Common myeloid progenitor, CD34-positive (primary cell): ENCODE results near the gene ECSCR.
A peak's percentile ranks its signal among the peaks of the same experiment; 100 is the strongest.

Source experiments
- CTCF ChIA-PET: fragments of 350-600 bp; sonication (Branson Sonifier 250); formaldehyde crosslinking; loops from one replicate; lab custom pipeline; 2021; ENCODE audit warnings: antibody characterized with exemption; lab: Charles Lee
- POLR2A ChIA-PET: fragments of 350-600 bp; sonication (Branson Sonifier 250); formaldehyde crosslinking; loops from one replicate; lab custom pipeline; 2021; ENCODE audit warnings: antibody characterized with exemption; lab: Charles Lee
- DNase-seq, 3 donors: peaks; one replicate each; pipeline versions ENCODE4 v3.0.0 to v3.0.0-alpha.2; 2013
- H3K27ac ChIP-seq, 2 experiments: 1 replicate in 1 of 2; 2 replicates in 1 of 2; pipeline ENCODE4 v1.7.0; 2013; ENCODE audit warnings: inconsistent platforms in 2 of 2, low read length in 2 of 2, mild to moderate bottlenecking in 2 of 2, low read depth in 1 of 2, moderate library complexity in 1 of 2; ENCODE audit not compliant: severe bottlenecking in 2 of 2, insufficient read depth in 1 of 2, poor library complexity in 1 of 2
- H3K27me3 ChIP-seq, 5 experiments: replicated peaks in 2 of 5; 1 replicate in 3 of 5; 2 replicates in 2 of 5; pipeline versions ENCODE4 v1.6.1 to v1.7.0; 2013; ENCODE audit warnings: low read length in 4 of 5, mild to moderate bottlenecking in 2 of 5, moderate library complexity in 2 of 5, inconsistent platforms in 1 of 5; ENCODE audit not compliant: insufficient read depth in 5 of 5, control insufficient read depth in 4 of 5
- H3K36me3 ChIP-seq, 4 experiments: 1 replicate in 2 of 4; 2 replicates in 2 of 4; pipeline versions ENCODE4 v1.6.1 to v1.7.0; 2013; ENCODE audit warnings: low read length in 3 of 4, control low read depth in 1 of 4, mild to moderate bottlenecking in 1 of 4; ENCODE audit not compliant: control insufficient read depth in 4 of 4, insufficient read depth in 4 of 4
- H3K4me1 ChIP-seq, 4 experiments: 1 replicate in 3 of 4; 2 replicates in 1 of 4; pipeline versions ENCODE4 v1.6.1 to v1.7.1; 2013; ENCODE audit warnings: low read length in 3 of 4, mild to moderate bottlenecking in 3 of 4, control low read depth in 1 of 4, inconsistent platforms in 1 of 4, moderate library complexity in 1 of 4; ENCODE audit not compliant: control insufficient read depth in 4 of 4, insufficient read depth in 4 of 4; ENCODE audit errors: control extremely low read depth in 1 of 4
- H3K4me3 ChIP-seq, 7 experiments: 1 replicate in 4 of 7; 2 replicates in 3 of 7; pipeline versions ENCODE4 v1.5.1 to v1.7.0; 2013; ENCODE audit warnings: mild to moderate bottlenecking in 7 of 7, low read length in 6 of 7, moderate library complexity in 6 of 7, inconsistent platforms in 2 of 7, low read depth in 2 of 7, control low read depth in 1 of 7; ENCODE audit not compliant: insufficient read depth in 4 of 7, control insufficient read depth in 1 of 7; ENCODE audit errors: extremely low read depth in 1 of 7
- H3K9me3 ChIP-seq, 5 experiments: 1 replicate in 4 of 5; 2 replicates in 1 of 5; pipeline versions ENCODE4 v1.6.1 to v1.7.1; 2013; ENCODE audit warnings: low read length in 4 of 5, mild to moderate bottlenecking in 2 of 5, inconsistent platforms in 1 of 5, low read depth in 1 of 5, moderate library complexity in 1 of 5; ENCODE audit not compliant: control insufficient read depth in 4 of 5, insufficient read depth in 2 of 5; ENCODE audit errors: control extremely low read depth in 1 of 5
- WGBS: methylation state at CpG from one replicate; pipeline ENCODE4 v1.1.5; 2013; ENCODE audit not compliant: insufficient coverage; 5-methylcytosine and 5-hydroxymethylcytosine counted together

ECSCR gene

DNA sequence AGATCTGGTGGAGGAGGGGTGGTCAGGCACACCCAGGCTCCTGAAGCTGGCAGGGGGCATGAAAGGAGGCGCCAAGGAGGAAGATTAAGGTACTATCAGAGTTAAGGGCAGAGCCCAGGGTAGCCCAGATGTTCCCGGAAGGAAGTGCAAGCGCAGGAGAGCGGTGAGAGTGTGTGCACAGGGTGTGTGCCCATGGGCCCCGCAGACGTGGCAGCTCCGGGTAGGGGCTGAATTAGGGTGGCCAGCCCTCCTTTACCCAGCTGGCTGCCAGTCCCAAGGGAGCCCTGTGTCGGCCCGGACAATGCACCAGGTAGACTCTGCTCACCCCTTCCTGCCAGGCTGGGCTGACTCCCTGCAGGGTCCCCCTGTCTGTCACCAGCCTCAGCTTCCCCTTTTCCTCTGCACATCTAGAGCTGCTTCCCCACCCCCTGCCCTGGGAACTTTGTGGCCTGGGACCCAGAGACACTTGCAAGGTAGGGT, 8.3 kb upstream of the ECSCR start, which contains the start of gene SMIM33:
SMIM33 (plus strand) TSS at position 184 of the 480 bp plus-strand sequence; CDS start at position 302, 118 bp downstream.
- no peaks in the 10 kb centered on the region for H3K9me3 ChIP-seq
- peaks cover 13 to 77% (median 71%) of the 10 kb centered on the region in 4 experiments for H3K4me1 ChIP-seq
- peaks cover 0 to 13% (median 2%) of the 10 kb centered on the region in 4 experiments for H3K36me3 ChIP-seq
- peak within 1 kb of the TSS in 5 of 7 experiments; percentile 31 to 54 (median 51) for H3K4me3 ChIP-seq
- H3K27me3 ChIP-seq: no peaks in the 10 kb centered on the region
- POLR2A ChIA-PET: interaction anchor here (0.7 to 1.0 kb wide), 4 partner anchors 11 to 204 kb away, joined by 3 to 5 read pairs (median 4); partner anchors contain the start of gene DNAJC18
- DNase-seq: peak in 2 of 3 donors; percentile 74 to 82
- CTCF ChIA-PET: interaction anchor here (0.9 to 3.5 kb wide), 10 partner anchors 11 to 50 kb away, joined by 3 to 13 read pairs (median 4); partner anchors contain the start of gene STING1
- H3K27ac ChIP-seq: peak within 1 kb of the TSS in 1 of 2 experiments; percentile 34
- WGBS: 0% methylated on average over 6 of the region's 9 CpGs

DNA sequence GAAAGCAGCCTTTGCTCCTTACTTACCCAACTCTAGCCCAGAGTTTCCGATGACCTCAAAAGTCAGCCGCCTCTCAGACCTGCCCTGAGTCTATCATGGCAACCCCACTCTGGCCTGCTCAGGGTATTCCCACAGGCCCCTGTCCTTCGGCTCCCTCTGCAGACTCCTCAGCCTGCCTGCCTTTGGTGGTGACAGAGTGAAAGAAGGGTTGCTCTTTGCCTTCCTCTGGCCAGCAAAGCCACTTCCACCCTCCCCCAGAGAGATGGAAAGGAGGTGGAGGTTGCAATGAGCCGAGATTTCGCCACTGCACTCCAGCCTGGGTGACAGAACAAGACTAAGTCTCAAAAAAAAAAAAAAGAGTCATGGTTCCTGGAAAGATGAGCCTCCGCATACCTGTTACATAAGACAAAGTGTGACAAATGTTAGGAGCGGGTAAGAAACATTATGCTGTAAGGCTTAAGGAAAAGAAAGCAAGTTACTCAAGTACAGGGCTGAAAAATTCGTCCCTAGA, 5.9 kb upstream of the ECSCR start:
- POLR2A ChIA-PET: interaction anchor here (0.6 kb wide), 1 partner anchor 8 kb away, joined by 3 read pairs; no protein-coding TSS in a partner anchor
- 74% methylated on average over 5 of the region's 8 CpGs for WGBS

DNA sequence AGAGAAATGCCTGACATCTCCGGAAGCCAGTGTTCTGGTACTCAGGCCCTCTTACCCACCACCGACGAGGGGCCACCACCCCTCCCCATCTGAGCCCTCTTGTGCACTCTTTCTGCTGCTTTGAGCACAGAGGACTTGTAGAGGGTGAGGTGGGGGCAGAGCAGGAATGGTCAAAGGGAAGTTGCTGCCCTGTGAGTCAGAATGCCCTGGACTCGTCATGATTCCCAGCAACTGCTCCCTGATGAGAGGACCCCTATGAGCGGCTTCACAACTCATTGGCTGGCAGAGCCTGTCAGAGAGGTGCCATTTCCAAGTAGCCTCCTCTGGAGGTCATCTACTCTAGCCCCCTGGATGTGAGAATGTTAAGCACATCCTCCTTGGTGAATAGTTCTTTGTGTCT, 845 bp downstream of the ECSCR start:
- CTCF ChIA-PET: interaction anchor here (1.0 to 1.9 kb wide), 2 partner anchors 39 to 52 kb away, joined by 3 to 5 read pairs; no protein-coding TSS in a partner anchor
- H3K9me3 ChIP-seq: no peaks in the 10 kb centered on the region
- POLR2A ChIA-PET: interaction anchor here (1.2 kb wide), 1 partner anchor 23 kb away, joined by 4 read pairs; the partner anchor contains the start of gene DNAJC18
- peaks cover 0 to 19% (median 10%) of the 10 kb centered on the region in 4 experiments for H3K4me1 ChIP-seq
- no peak overlapping the region for H3K27ac ChIP-seq
- 100% methylated on average over 2 of the region's 5 CpGs for WGBS
- no peaks in the 10 kb centered on the region for H3K36me3 ChIP-seq
- H3K27me3 ChIP-seq: no peaks in the 10 kb centered on the region
- no peak overlapping the region for H3K4me3 ChIP-seq
- no peak for DNase-seq

More for the DNA sequence above, 5.9 kb upstream of the ECSCR start:
- Histone ChIP-seq H3K36me3 (no peaks in the 10 kb centered on the region), H3K9me3 (no peaks in the 10 kb centered on the region), H3K4me3 (no peak overlapping the region), H3K27ac (no peak overlapping the region), H3K4me1 (peaks cover 3 to 53% (median 48%) of the 10 kb centered on the region in 4 experiments), H3K27me3 (no peaks in the 10 kb centered on the region)
- CTCF ChIA-PET: interaction anchor here (2.4 to 3.5 kb wide), 2 partner anchors 13 to 45 kb away, joined by 10 to 13 read pairs; partner anchors contain the start of gene STING1
- no peak for DNase-seq

DNA sequence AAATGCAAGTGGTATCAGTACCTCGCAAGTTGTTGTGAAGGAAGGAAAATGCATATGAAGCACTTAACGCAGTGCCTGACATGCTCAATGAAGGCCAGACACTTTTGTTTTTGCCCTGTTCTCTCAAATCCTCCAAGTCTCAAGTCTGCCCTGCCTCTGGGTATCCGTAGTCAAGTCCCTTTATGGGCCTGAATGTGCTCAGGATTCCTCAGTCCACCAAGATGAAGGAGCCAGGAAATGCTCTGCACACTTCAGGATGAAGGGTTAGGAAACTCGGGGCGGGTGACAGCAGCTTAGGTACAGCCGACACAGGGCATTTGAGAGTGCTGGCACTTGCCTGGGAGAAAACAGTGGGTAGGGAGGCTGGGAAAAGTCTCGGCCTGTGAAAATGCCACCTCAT, 1.4 kb downstream of the ECSCR start:
- Histone ChIP-seq H3K4me3 (no peak overlapping the region), H3K9me3 (no peaks in the 10 kb centered on the region), H3K27me3 (no peaks in the 10 kb centered on the region), H3K27ac (no peak overlapping the region), H3K36me3 (no peaks in the 10 kb centered on the region), H3K4me1 (peaks cover 0 to 19% (median 10%) of the 10 kb centered on the region in 4 experiments)
- ChIA-PET POLR2A (interaction anchor here (1.2 kb wide), 1 partner anchor 22 kb away, joined by 4 read pairs; the partner anchor contains the start of gene DNAJC18), CTCF (interaction anchor here (1.9 kb wide), 1 partner anchor 39 kb away, joined by 5 read pairs; no protein-coding TSS in a partner anchor)
- DNase-seq: no peak
- 93% methylated on average over 7 of the region's 7 CpGs for WGBS

DNA sequence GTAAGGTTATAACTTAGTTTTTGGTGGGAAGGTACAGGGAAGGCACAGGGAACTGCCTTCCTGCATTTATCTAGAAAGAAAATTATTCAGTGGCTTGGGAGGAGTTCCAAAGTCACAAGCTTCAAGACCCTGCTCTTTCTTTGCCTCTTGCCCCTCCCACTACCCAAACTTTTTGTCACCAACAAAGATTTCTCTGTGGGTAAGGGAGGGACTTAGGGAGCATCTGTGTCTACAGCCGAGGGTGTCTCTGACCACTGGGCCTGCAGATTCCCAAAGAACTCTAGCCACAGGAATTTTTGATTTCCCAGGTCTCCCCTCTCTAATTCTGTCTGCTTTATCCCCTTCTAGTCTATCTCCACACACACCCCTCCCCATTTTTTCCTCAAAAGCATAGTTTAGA, 2.1 kb downstream of the ECSCR start:
- Histone ChIP-seq H3K9me3 (no peaks in the 10 kb centered on the region), H3K36me3 (no peaks in the 10 kb centered on the region), H3K27ac (no peak overlapping the region), H3K27me3 (no peaks in the 10 kb centered on the region), H3K4me1 (peaks cover 0 to 19% (median 10%) of the 10 kb centered on the region in 4 experiments), H3K4me3 (no peak overlapping the region)
- ChIA-PET POLR2A (interaction anchor here (0.6 kb wide), 1 partner anchor 8 kb away, joined by 3 read pairs; no protein-coding TSS in a partner anchor), CTCF (interaction anchor here (1.0 kb wide), 1 partner anchor 16 kb away, joined by 3 read pairs; no protein-coding TSS in a partner anchor)
- 100% methylated on average over 1 of the region's 1 CpG for WGBS
- DNase-seq: no peak

DNA sequence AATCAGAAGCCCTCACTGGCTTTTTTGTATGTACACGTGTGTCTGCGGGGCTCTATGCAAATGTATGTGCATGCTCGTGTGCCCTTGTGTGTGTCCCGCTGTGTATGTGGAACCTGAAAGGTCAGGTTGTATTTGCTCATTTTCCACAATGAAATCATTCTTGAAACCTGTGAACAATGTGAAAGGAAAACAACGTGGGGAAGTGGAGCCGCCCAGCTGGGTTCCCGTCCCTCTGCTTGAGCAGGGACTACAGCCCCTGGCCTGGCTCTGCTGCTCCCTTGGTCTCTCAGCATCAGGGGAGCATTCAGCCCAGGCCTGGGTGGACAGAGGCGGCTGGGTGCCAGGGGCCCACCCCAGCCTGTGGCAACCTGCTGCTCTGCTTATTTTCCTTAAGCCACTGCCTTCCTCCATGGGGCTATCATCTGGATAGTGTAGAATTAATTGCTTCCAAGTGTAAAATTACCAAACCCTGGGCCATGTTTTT, 3.0 kb downstream of the ECSCR start:
- no peaks in the 10 kb centered on the region for H3K9me3 ChIP-seq
- H3K27ac ChIP-seq: no peak overlapping the region
- no peak for DNase-seq
- no peak overlapping the region for H3K4me3 ChIP-seq
- H3K4me1 ChIP-seq: peaks cover 0 to 19% (median 10%) of the 10 kb centered on the region in 4 experiments
- H3K36me3 ChIP-seq: no peaks in the 10 kb centered on the region
- WGBS: 94% methylated on average over 8 of the region's 8 CpGs
- POLR2A ChIA-PET: no interaction called here
- no peaks in the 10 kb centered on the region for H3K27me3 ChIP-seq
- CTCF ChIA-PET: interaction anchor here (0.6 to 1.8 kb wide), 5 partner anchors 14 to 39 kb away, joined by 3 to 6 read pairs (median 3); partner anchors contain the start of gene STING1
